OCI-LY3 (cell line): ENCODE measurements around the gene NBR1.
"Not testable (repeated sequence)": the region's sequence is repeated elsewhere in the genome, so short reads cannot be mapped to it uniquely, and the experiment has no call there.

Experiments used
- H2AFZ ChIP-seq: fragments of 200-600, 300-600 bp; shearing (Covaris generic); 2 replicates; pipeline ENCODE4 v1.6.0; 2014; ENCODE audit warnings: antibody characterized with exemption, low read depth, low read length
- H3K27ac ChIP-seq: fragments of 200-600, 300-600 bp; sonication (generic); 2 replicates; pipeline ENCODE4 v1.5.1; 2014; ENCODE audit warnings: mild to moderate bottlenecking, low read length, moderate library complexity, mixed read lengths
- H3K27me3 ChIP-seq: fragments of 200-600, 300-600 bp; sonication (generic); 2 replicates; pipeline ENCODE4 v1.6.1; 2014; ENCODE audit warnings: low read depth, low read length, mixed read lengths
- H3K36me3 ChIP-seq: fragments of 200-600, 300-600 bp; sonication (generic); replicated peaks from 2 replicates; pipeline ENCODE3; 2014; ENCODE audit warnings: low read depth, low read length, mixed read lengths
- H3K4me1 ChIP-seq: fragments of 300-600, 200-600 bp; sonication (generic); 2 replicates; pipeline ENCODE4 v1.6.1; 2014; ENCODE audit warnings: low read length, mixed read lengths
- H3K4me2 ChIP-seq: fragments of 200-600, 300-600 bp; sonication (generic); 2 replicates; pipeline ENCODE4 v1.6.1; 2014; ENCODE audit warnings: low read length, mixed read lengths
- H3K4me3 ChIP-seq: fragments of 300-600, 200-600 bp; sonication (generic); 2 replicates; pipeline ENCODE4 v1.5.1; 2014; ENCODE audit warnings: antibody characterized with exemption, mild to moderate bottlenecking, low read length, moderate library complexity
- H3K79me2 ChIP-seq: fragments of 300-600, 200-600 bp; shearing (Covaris generic); 2 replicates; pipeline ENCODE4 v1.6.1; 2014; ENCODE audit warnings: mild to moderate bottlenecking, low read length, mixed read lengths
- H3K9ac ChIP-seq: fragments of 300-600, 200-600 bp; shearing (Covaris generic); 2 replicates; pipeline ENCODE4 v1.6.0; 2014; ENCODE audit warnings: mild to moderate bottlenecking, low read length, moderate library complexity
- H3K9me3 ChIP-seq: fragments of 200-600, 300-600 bp; shearing (Covaris generic); 2 replicates; pipeline ENCODE4 v1.6.1; 2014; ENCODE audit warnings: low read length, mixed read lengths; ENCODE audit not compliant: insufficient read depth
- H4K20me1 ChIP-seq: fragments of 200-600, 300-600 bp; sonication (generic); 2 replicates; pipeline ENCODE4 v1.6.1; 2016; ENCODE audit warnings: low read length, mixed read lengths; ENCODE audit not compliant: insufficient read depth
- EZH2phosphoT487 ChIP-seq: fragments of 200-600 bp; shearing (Covaris generic); IDR thresholded peaks from 2 replicates; pipeline ENCODE4 v1.6.1; 2018; ENCODE audit warnings: antibody characterized with exemption, mixed run types, low read depth
- TF ChIP-seq, protein P1 (sequence below): fragments of 200-600, 300-600 bp; sonication (generic); IDR thresholded peaks from 2 replicates; pipeline ENCODE4 v1.5.1; 2014; ENCODE audit warnings: antibody characterized with exemption, low read length, low read depth

Gene NBR1

DNA sequence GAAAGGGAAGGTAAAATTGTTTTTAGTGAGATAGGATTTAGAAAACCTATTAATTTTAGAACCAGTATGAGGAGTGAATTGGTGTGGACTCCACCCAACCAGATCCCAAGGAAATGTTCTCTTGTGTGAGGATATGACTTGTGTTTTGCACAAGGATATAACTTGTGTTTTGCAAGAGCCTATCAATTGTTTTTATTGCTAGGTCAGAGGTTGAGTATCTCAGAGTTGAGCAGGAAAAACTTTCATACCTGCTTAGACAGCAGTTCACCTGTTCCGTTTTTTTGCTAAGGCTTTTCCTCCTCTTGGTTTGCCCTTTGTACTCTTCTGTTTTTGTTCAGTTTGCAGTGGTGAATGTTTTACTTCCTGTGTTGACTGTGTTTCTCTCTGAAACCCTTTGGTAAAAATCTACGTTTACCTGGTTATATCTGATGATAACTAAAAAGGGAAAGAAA is 5.1 kb downstream of the NBR1 start:
- peaks cover 10% of the 10 kb centered on the region for H3K36me3 ChIP-seq
- H3K4me2 ChIP-seq: no peak overlapping the region
- no peak overlapping the region for H3K9ac ChIP-seq

DNA sequence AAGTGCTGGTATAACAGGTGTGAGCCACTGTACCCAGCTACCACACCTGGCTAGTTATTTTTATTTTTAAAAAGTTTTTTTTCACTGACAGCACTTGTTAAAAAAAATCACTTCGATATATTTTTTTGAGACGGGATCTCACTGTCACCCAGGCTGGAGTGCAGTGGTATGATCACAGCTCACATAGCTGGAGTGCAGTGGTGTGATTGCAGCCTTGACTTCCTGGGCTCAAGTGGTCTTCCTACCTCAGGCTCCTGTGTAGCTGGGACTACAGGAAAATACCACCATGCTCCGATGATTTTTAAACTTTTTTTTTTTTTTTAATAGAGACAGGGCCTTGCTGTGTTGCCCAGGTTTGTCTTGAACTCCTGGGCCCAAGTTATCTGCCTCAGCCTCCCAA is 12.9 kb downstream of the NBR1 start:
- Histone ChIP-seq H3K4me3 (no peak overlapping the region), H3K9me3 (no peaks in the 10 kb centered on the region), H3K27ac (no peak overlapping the region), H3K9ac (no peak overlapping the region), H3K27me3 (no peaks in the 10 kb centered on the region), H3K4me1 (no peaks in the 10 kb centered on the region), H2AFZ (no peak overlapping the region), H3K36me3 (peaks cover 6% of the 10 kb centered on the region), H3K4me2 (no peak overlapping the region), H3K79me2 (no peaks in the 10 kb centered on the region), H4K20me1 (no peaks in the 10 kb centered on the region)
- TF ChIP-seq EZH2phosphoT487: no peak
- TF ChIP-seq, protein P1, sequence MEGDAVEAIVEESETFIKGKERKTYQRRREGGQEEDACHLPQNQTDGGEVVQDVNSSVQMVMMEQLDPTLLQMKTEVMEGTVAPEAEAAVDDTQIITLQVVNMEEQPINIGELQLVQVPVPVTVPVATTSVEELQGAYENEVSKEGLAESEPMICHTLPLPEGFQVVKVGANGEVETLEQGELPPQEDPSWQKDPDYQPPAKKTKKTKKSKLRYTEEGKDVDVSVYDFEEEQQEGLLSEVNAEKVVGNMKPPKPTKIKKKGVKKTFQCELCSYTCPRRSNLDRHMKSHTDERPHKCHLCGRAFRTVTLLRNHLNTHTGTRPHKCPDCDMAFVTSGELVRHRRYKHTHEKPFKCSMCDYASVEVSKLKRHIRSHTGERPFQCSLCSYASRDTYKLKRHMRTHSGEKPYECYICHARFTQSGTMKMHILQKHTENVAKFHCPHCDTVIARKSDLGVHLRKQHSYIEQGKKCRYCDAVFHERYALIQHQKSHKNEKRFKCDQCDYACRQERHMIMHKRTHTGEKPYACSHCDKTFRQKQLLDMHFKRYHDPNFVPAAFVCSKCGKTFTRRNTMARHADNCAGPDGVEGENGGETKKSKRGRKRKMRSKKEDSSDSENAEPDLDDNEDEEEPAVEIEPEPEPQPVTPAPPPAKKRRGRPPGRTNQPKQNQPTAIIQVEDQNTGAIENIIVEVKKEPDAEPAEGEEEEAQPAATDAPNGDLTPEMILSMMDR: no peak

More for the DNA sequence above, 5.1 kb downstream of the NBR1 start:
- Histone ChIP-seq H3K79me2 (peaks cover 13% of the 10 kb centered on the region), H3K4me3 (no peak overlapping the region), H3K9me3 (no peaks in the 10 kb centered on the region), H3K27me3 (no peaks in the 10 kb centered on the region), H3K27ac (no peak overlapping the region), H3K4me1 (peaks cover 10% of the 10 kb centered on the region), H4K20me1 (no peaks in the 10 kb centered on the region), H2AFZ (no peak overlapping the region)
- TF ChIP-seq, protein P1: no peak
- TF ChIP-seq EZH2phosphoT487: no peak

DNA sequence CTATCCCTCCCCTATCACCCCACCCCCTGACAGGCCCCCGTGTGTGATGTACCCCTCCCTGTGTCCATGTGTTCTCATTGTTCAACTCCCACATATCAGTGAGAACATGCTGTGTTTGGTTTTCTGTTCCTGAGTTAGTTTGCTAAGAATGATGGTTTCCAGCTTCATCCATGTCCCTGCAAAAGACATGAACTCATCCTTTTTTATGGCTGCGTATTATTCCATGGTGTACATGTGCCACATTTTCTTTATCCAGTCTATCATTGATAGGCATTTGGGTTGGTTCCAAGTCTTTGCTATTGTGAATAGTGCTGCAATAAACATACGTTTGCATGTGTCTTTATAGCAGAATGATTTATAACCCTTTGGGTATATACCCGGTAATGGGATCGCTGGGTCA is 15.6 kb downstream of the NBR1 start:
- H3K4me3 ChIP-seq, H4K20me1 ChIP-seq, H3K9ac ChIP-seq, H3K27me3 ChIP-seq, H3K27ac ChIP-seq, H3K4me2 ChIP-seq, H3K4me1 ChIP-seq, H3K9me3 ChIP-seq, H3K79me2 ChIP-seq, H2AFZ ChIP-seq: not testable (repeated sequence)
- H3K36me3 ChIP-seq: peaks cover 18% of the 10 kb centered on the region

DNA sequence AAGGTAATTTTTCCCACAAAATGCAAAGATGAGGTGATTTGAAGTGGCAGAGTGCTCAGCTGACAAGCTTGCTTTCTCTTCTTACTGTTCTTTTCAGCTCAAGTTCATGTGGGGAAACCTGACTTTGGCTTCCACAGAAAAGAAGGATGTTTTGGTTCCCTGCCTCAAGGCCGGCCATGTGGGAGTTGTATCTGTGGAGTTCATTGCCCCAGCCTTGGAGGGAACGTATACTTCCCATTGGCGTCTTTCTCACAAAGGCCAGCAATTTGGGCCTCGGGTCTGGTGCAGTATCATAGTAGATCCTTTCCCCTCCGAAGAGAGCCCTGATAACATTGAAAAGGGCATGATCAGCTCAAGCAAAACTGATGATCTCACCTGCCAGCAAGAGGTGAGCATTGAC is 22.2 kb downstream of the NBR1 start:
- no peaks in the 10 kb centered on the region for H3K27me3 ChIP-seq
- no peak overlapping the region for H3K4me3 ChIP-seq
- H3K27ac ChIP-seq: no peak overlapping the region
- no peaks in the 10 kb centered on the region for H3K9me3 ChIP-seq
- no peaks in the 10 kb centered on the region for H4K20me1 ChIP-seq
- no peak overlapping the region for H3K4me2 ChIP-seq
- peaks cover 52% of the 10 kb centered on the region for H3K36me3 ChIP-seq
- H2AFZ ChIP-seq: no peak overlapping the region
- TF ChIP-seq EZH2phosphoT487: no peak
- TF ChIP-seq, protein P1: no peak
- H3K79me2 ChIP-seq: no peaks in the 10 kb centered on the region
- no peak overlapping the region for H3K9ac ChIP-seq
- no peaks in the 10 kb centered on the region for H3K4me1 ChIP-seq

DNA sequence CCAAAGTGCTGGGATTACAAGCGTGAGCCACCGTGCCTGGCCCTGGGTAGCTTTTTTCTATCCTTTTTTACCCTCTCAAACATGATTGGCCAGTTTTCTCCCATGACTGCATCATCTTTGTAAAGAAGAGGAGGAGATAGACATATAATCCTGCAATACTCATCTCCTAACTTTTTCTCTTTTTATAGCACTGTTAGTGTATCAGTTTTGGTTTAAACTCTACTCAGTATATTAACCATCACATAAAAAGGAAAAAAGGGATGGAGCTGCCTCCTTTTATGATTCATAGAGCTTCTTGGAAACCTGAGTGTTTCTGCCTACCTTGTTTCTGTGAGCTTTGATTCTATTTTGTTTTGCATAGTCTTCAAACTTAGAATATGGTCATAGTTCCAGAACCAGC is 28.6 kb downstream of the NBR1 start:
- H2AFZ ChIP-seq: no peak overlapping the region
- no peaks in the 10 kb centered on the region for H3K4me1 ChIP-seq
- peaks cover 40% of the 10 kb centered on the region for H3K36me3 ChIP-seq
- no peaks in the 10 kb centered on the region for H4K20me1 ChIP-seq
- no peaks in the 10 kb centered on the region for H3K9me3 ChIP-seq
- H3K4me3 ChIP-seq: no peak overlapping the region
- H3K79me2 ChIP-seq: no peaks in the 10 kb centered on the region
- no peaks in the 10 kb centered on the region for H3K27me3 ChIP-seq
- no peak overlapping the region for H3K27ac ChIP-seq
- TF ChIP-seq, protein P1: no peak
- TF ChIP-seq EZH2phosphoT487: no peak
- no peak overlapping the region for H3K4me2 ChIP-seq
- H3K9ac ChIP-seq: no peak overlapping the region
